ENCODE data around the gene IQGAP3.

DNA sequence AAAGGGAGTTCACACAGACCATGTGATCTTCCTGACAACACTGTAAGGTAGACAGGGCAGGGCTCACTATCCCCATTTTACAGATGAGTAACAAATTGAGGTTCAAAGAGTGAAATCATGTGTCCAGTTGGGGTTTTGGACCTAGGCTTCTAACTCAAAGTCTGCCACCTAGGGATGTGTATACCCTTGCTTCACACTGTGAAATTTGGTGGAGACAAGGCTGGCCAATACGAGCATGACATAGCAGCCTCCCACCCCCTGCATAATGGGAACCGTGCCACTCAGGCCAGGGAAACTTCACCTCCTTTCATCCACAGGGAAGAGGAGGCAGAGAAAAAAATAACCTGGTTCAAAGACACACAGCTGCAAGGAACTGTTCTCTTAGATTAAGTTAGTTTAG lies 6.8 kb downstream of the IQGAP3 start:
- TF ChIP-seq POLR2A (IDR thresholded peaks at IDR 0.05), result no peak
- TF ChIP-seq, protein P1, sequence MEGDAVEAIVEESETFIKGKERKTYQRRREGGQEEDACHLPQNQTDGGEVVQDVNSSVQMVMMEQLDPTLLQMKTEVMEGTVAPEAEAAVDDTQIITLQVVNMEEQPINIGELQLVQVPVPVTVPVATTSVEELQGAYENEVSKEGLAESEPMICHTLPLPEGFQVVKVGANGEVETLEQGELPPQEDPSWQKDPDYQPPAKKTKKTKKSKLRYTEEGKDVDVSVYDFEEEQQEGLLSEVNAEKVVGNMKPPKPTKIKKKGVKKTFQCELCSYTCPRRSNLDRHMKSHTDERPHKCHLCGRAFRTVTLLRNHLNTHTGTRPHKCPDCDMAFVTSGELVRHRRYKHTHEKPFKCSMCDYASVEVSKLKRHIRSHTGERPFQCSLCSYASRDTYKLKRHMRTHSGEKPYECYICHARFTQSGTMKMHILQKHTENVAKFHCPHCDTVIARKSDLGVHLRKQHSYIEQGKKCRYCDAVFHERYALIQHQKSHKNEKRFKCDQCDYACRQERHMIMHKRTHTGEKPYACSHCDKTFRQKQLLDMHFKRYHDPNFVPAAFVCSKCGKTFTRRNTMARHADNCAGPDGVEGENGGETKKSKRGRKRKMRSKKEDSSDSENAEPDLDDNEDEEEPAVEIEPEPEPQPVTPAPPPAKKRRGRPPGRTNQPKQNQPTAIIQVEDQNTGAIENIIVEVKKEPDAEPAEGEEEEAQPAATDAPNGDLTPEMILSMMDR (IDR thresholded peaks at IDR 0.05), result no peak
- no peak for TF ChIP-seq POLR2AphosphoS5 (IDR thresholded peaks at IDR 0.05)

Data from sigmoid colon (tissue), 4 donors.